Measurements from ENCODE around the gene TMEM258. TPM values are rescaled to one million over a fixed set of nuclear protein-coding genes. Genes with fewer than 3 reads are reported as not detected.

TMEM258 gene
- total and polyA plus RNA-seq, 4 donors, result 31.0 to 136 (median 98.7) TPM

GRCh38 chr11:61797263-61797944 is 5.0 kb upstream of the TMEM258 start:
- H3K9ac ChIP-seq (ENCODE audit: low read depth in 1 of 2, low read length in 2 of 2), result peak overlapping the region in 1 of 2 donors; percentile 8
- no peak overlapping the region for H3K4me3 ChIP-seq (ENCODE audit: low read depth in 1 of 3, low read length in 3 of 3)
- H3K27ac ChIP-seq (ENCODE audit: low read depth in 1 of 2, low read length in 2 of 2), result peak overlapping the region; percentile 5 to 7

More at GRCh38 chr11:61797263-61797944, 5.0 kb upstream of the TMEM258 start:
- DNase-seq (ENCODE audit: low spot score), result peak; percentile 80
- H3K4me1 ChIP-seq (ENCODE audit: control insufficient read depth in 4 of 4, insufficient read depth in 4 of 4, low read length in 3 of 4), result peaks cover 0 to 22% (median 15%) of the 10 kb centered on the region in 4 donors
- no peaks in the 10 kb centered on the region for H3K9me3 ChIP-seq (ENCODE audit: control insufficient read depth in 4 of 4, low read length in 3 of 4)
- peak; percentile 97 for TF ChIP-seq RAD21 (IDR thresholded peaks at IDR 0.05)
- TF ChIP-seq JUND (IDR thresholded peaks at IDR 0.05), result no peak
- TF ChIP-seq, protein P1, sequence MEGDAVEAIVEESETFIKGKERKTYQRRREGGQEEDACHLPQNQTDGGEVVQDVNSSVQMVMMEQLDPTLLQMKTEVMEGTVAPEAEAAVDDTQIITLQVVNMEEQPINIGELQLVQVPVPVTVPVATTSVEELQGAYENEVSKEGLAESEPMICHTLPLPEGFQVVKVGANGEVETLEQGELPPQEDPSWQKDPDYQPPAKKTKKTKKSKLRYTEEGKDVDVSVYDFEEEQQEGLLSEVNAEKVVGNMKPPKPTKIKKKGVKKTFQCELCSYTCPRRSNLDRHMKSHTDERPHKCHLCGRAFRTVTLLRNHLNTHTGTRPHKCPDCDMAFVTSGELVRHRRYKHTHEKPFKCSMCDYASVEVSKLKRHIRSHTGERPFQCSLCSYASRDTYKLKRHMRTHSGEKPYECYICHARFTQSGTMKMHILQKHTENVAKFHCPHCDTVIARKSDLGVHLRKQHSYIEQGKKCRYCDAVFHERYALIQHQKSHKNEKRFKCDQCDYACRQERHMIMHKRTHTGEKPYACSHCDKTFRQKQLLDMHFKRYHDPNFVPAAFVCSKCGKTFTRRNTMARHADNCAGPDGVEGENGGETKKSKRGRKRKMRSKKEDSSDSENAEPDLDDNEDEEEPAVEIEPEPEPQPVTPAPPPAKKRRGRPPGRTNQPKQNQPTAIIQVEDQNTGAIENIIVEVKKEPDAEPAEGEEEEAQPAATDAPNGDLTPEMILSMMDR (IDR thresholded peaks at IDR 0.05; ENCODE audit: low read depth, low read length, missing input control), result peak; percentile 93
- TF ChIP-seq EGR1 (IDR thresholded peaks at IDR 0.05; ENCODE audit: low read depth in 2 of 2), result no peak
- TF ChIP-seq, protein P2, sequence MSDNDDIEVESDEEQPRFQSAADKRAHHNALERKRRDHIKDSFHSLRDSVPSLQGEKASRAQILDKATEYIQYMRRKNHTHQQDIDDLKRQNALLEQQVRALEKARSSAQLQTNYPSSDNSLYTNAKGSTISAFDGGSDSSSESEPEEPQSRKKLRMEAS (IDR thresholded peaks at IDR 0.05), result no peak
- no peak for TF ChIP-seq HNF4A (conservative IDR thresholded peaks at IDR 0.05)
- TF ChIP-seq TAF1 (conservative IDR thresholded peaks at IDR 0.05), result no peak
- no peak for TF ChIP-seq RXRA (IDR thresholded peaks at IDR 0.05)
- TF ChIP-seq SP1 (IDR thresholded peaks at IDR 0.05), result no peak
- TF ChIP-seq YY1 (IDR thresholded peaks at IDR 0.05), result peak; percentile 82
- TF ChIP-seq, protein P3, sequence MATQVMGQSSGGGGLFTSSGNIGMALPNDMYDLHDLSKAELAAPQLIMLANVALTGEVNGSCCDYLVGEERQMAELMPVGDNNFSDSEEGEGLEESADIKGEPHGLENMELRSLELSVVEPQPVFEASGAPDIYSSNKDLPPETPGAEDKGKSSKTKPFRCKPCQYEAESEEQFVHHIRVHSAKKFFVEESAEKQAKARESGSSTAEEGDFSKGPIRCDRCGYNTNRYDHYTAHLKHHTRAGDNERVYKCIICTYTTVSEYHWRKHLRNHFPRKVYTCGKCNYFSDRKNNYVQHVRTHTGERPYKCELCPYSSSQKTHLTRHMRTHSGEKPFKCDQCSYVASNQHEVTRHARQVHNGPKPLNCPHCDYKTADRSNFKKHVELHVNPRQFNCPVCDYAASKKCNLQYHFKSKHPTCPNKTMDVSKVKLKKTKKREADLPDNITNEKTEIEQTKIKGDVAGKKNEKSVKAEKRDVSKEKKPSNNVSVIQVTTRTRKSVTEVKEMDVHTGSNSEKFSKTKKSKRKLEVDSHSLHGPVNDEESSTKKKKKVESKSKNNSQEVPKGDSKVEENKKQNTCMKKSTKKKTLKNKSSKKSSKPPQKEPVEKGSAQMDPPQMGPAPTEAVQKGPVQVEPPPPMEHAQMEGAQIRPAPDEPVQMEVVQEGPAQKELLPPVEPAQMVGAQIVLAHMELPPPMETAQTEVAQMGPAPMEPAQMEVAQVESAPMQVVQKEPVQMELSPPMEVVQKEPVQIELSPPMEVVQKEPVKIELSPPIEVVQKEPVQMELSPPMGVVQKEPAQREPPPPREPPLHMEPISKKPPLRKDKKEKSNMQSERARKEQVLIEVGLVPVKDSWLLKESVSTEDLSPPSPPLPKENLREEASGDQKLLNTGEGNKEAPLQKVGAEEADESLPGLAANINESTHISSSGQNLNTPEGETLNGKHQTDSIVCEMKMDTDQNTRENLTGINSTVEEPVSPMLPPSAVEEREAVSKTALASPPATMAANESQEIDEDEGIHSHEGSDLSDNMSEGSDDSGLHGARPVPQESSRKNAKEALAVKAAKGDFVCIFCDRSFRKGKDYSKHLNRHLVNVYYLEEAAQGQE (IDR thresholded peaks at IDR 0.05), result no peak
- TF ChIP-seq FOXA1 (IDR thresholded peaks at IDR 0.05), result no peak
- TF ChIP-seq, protein P4, sequence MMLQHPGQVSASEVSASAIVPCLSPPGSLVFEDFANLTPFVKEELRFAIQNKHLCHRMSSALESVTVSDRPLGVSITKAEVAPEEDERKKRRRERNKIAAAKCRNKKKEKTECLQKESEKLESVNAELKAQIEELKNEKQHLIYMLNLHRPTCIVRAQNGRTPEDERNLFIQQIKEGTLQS (IDR thresholded peaks at IDR 0.05), result no peak
- TF ChIP-seq HNF4G (IDR thresholded peaks at IDR 0.05), result no peak
- TF ChIP-seq FOXA2 (IDR thresholded peaks at IDR 0.05), result no peak
- no peak for TF ChIP-seq ZBTB33 (IDR thresholded peaks at IDR 0.05)
- TF ChIP-seq NR2F2 (IDR thresholded peaks at IDR 0.05), result no peak
- H3K36me3 ChIP-seq (ENCODE audit: control insufficient read depth in 4 of 4, insufficient read depth in 3 of 4, low read depth in 1 of 4, low read length in 3 of 4), result peaks cover 0 to 5% (median 2%) of the 10 kb centered on the region in 4 donors
- 16% methylated on average over 3 of the region's 3 CpGs for WGBS
- no peaks in the 10 kb centered on the region for H3K27me3 ChIP-seq (ENCODE audit: control insufficient read depth in 4 of 4, insufficient read depth in 4 of 4, low read length in 3 of 4)
